Measurements from ENCODE around the gene PARP16.

DNA sequence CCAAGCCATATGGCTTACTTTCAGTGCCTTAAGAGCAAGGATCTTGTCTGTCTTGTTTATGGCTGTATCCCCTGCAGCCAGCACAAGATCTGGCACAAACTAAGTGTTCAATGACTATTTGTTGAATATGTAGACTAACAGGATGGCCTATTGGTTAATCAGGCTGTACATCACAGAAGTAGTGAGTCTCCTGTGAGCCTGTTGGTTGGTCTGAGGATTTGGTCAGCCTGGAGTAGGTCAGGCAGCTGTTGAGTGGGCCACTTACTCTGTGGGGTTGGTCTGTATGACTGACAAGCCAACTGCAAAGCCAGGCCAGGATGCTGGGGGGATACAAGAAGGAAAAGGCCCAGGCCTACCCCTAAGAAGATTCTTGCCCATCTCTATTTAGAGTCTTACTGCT is 42.0 kb downstream of the PARP16 start:
- TF ChIP-seq, protein P1, sequence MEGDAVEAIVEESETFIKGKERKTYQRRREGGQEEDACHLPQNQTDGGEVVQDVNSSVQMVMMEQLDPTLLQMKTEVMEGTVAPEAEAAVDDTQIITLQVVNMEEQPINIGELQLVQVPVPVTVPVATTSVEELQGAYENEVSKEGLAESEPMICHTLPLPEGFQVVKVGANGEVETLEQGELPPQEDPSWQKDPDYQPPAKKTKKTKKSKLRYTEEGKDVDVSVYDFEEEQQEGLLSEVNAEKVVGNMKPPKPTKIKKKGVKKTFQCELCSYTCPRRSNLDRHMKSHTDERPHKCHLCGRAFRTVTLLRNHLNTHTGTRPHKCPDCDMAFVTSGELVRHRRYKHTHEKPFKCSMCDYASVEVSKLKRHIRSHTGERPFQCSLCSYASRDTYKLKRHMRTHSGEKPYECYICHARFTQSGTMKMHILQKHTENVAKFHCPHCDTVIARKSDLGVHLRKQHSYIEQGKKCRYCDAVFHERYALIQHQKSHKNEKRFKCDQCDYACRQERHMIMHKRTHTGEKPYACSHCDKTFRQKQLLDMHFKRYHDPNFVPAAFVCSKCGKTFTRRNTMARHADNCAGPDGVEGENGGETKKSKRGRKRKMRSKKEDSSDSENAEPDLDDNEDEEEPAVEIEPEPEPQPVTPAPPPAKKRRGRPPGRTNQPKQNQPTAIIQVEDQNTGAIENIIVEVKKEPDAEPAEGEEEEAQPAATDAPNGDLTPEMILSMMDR (conservative IDR thresholded peaks at IDR 0.05 in 1 of 2, IDR thresholded peaks at IDR 0.05 in 1 of 2; ENCODE audit: low read depth in 1 of 2, low read length in 2 of 2): no peak
- TF ChIP-seq EZH2 (IDR thresholded peaks at IDR 0.05; ENCODE audit: low read length, missing control alignments): no peak

Measured in fibroblast of lung (primary cell).